Renal cortex interstitium (tissue), 11 donors: Measurements from ENCODE around the gene FAM53B. TPM values are rescaled to one million over a fixed set of nuclear protein-coding genes. Genes with fewer than 3 reads are reported as not detected.

Experiments
- DNase-seq, 11 donors: peaks; one replicate each; pipeline ENCODE4 v3.0.0-alpha.2; 2013; ENCODE audit warnings: low read depth in 9 of 11, low spot score in 4 of 11; ENCODE audit errors: extremely low read depth in 1 of 11
- polyA plus RNA-seq, 3 donors: library from polyadenylated mRNA; unstranded; fragments of 120-200 nt; gene quantifications; one replicate each; pipeline ENCODE4 v1.2.1, GENCODE V29; 2013; ENCODE audit not compliant: insufficient read length in 3 of 3

FAM53B gene
- polyA plus RNA-seq, 3 donors, result 22.3 to 32.5 (median 29.1) TPM

GRCh38 chr10:124657806-124658205 lies 86.4 kb downstream of the FAM53B start:
- no peak for DNase-seq

- DNase-seq, result no peak
These were observed 87.6 kb downstream of the FAM53B start for GRCh38 chr10:124656541-124656940.

GRCh38 chr10:124656113-124656490 lies 88.1 kb downstream of the FAM53B start:
- DNase-seq, result no peak

GRCh38 chr10:124655191-124656112 lies 88.7 kb downstream of the FAM53B start:
- no peak for DNase-seq

- DNase-seq, result no peak
These were observed 89.5 kb downstream of the FAM53B start for GRCh38 chr10:124654686-124655085.

GRCh38 chr10:124653811-124654651 lies 90.1 kb downstream of the FAM53B start:
- DNase-seq, result no peak

GRCh38 chr10:124653311-124653710 lies 90.9 kb downstream of the FAM53B start:
- DNase-seq, result no peak

GRCh38 chr10:124652701-124653100 lies 91.5 kb downstream of the FAM53B start:
- no peak for DNase-seq

GRCh38 chr10:124652200-124652599 lies 92.0 kb downstream of the FAM53B start:
- DNase-seq, result no peak

- DNase-seq, result no peak
These were observed 92.7 kb downstream of the FAM53B start for GRCh38 chr10:124651402-124651891.

- DNase-seq, result no peak
These were observed 93.3 kb downstream of the FAM53B start for GRCh38 chr10:124650820-124651401.

- no peak for DNase-seq
These were observed 93.9 kb downstream of the FAM53B start for GRCh38 chr10:124650263-124650662.

- DNase-seq, result no peak
These were observed 95.0 kb downstream of the FAM53B start for GRCh38 chr10:124649214-124649613.

GRCh38 chr10:124648738-124649137 lies 95.4 kb downstream of the FAM53B start:
- peak in 4 of 11 donors; percentile 46 to 59 (median 52) for DNase-seq

GRCh38 chr10:124648131-124648475 lies 96.1 kb downstream of the FAM53B start:
- no peak for DNase-seq

GRCh38 chr10:124647421-124648130 lies 96.6 kb downstream of the FAM53B start:
- no peak for DNase-seq

GRCh38 chr10:124646483-124647352 lies 97.5 kb downstream of the FAM53B start:
- no peak for DNase-seq

GRCh38 chr10:124645467-124646095 lies 98.6 kb downstream of the FAM53B start:
- DNase-seq, result no peak
